K562 (cell line): Measurements from ENCODE around the gene GTF2A1L. TPM values are rescaled to one million over a fixed set of nuclear protein-coding genes. Genes with fewer than 3 reads are reported as not detected.

Source experiments
- ATAC-seq: fragments of 200-7000 bp; cut with Tn5 transposase; 3 replicates; pipeline ENCODE4 v1.9.1; 2020; ENCODE audit warnings: moderate library complexity
- BruUV-seq: library from RNA; stranded (reverse); fragments of 400-500 nt; replicated peaks from 2 replicates; lab custom pipeline; 2021; lab: Mats Ljungman, UMichigan
- CTCF ChIA-PET: fragments of 300-600 bp; formaldehyde crosslinking; extraction: SDS; loops from one replicate; lab custom pipeline; 2021; ENCODE audit warnings: low intra/inter-chr PET ratio; lab: Yijun Ruan, JAX
- POLR2A ChIA-PET: fragments of 300-600, 350-650 bp; sonication (Branson Sonifier 250); formaldehyde crosslinking; extraction: SDS; loops from one replicate; lab custom pipeline; 2021; ENCODE audit warnings: antibody characterized with exemption, inconsistent platforms; lab: Yijun Ruan, JAX
- DNase-seq, 4 experiments: peaks; one replicate each; pipeline versions ENCODE4 v3.0.0 to v3.0.0-alpha.2; 2011 to 2018; ENCODE audit warnings: low spot score in 3 of 4, mixed read lengths in 3 of 4; ENCODE audit errors: extremely low read depth in 1 of 4
- FAIRE-seq: peaks from 2 replicates; lab custom pipeline; 2011; peaks lifted over from hg19 to GRCh38; lab: Jason Lieb, UNC
- H2AFZ ChIP-seq: 2 replicates; pipeline ENCODE4 v1.6.0; 2011; ENCODE audit warnings: low read depth, low read length, control low read depth, inconsistent platforms
- H3K27ac ChIP-seq: fragments of 200-600 bp; 3 replicates; pipeline ENCODE4 v1.8.0; 2011; ENCODE audit warnings: low read depth, mild to moderate bottlenecking, control low read depth, inconsistent platforms, low read length, moderate library complexity, mixed read lengths; ENCODE audit errors: extremely low read depth
- H3K27me3 ChIP-seq, 2 experiments: fragments of 300-600 bp in 1 of 2; 2 replicates in 1 of 2; 3 replicates in 1 of 2; pipeline versions ENCODE4 v1.6.0 to v1.8.0; 2011; ENCODE audit warnings: inconsistent platforms in 2 of 2, low read length in 2 of 2, mild to moderate bottlenecking in 1 of 2, mixed read lengths in 1 of 2, moderate library complexity in 1 of 2; ENCODE audit not compliant: control insufficient read depth in 2 of 2, insufficient read depth in 2 of 2
- H3K36me3 ChIP-seq: fragments of 300-600 bp; 3 replicates; pipeline ENCODE4 v1.8.0; 2011; ENCODE audit warnings: mild to moderate bottlenecking, low read length, inconsistent platforms; ENCODE audit not compliant: control insufficient read depth, insufficient read depth
- H3K4me1 ChIP-seq, 2 experiments: fragments of 200-600 bp in 1 of 2; replicated peaks in 1 of 2; 2 replicates in 1 of 2; 3 replicates in 1 of 2; pipeline versions ENCODE4 v1.5.1 to v1.8.0; 2011; ENCODE audit warnings: inconsistent platforms in 2 of 2, low read length in 2 of 2, mild to moderate bottlenecking in 1 of 2, mixed read lengths in 1 of 2, moderate library complexity in 1 of 2; ENCODE audit not compliant: control insufficient read depth in 2 of 2, insufficient read depth in 2 of 2
- H3K4me2 ChIP-seq: 2 replicates; pipeline ENCODE4 v1.6.1; 2011; ENCODE audit warnings: low read length, control low read depth, inconsistent platforms, mixed read lengths; ENCODE audit not compliant: insufficient read depth
- H3K4me3 ChIP-seq: fragments of 200-600 bp; sonication (generic), shearing (Covaris generic); 2 replicates; pipeline ENCODE4 v1.5.1; 2016; ENCODE audit warnings: control low read depth, inconsistent platforms
- H3K79me2 ChIP-seq: fragments of 200-600 bp; 3 replicates; pipeline ENCODE4 v1.8.0; 2011; ENCODE audit warnings: low read length, inconsistent platforms; ENCODE audit not compliant: control insufficient read depth, insufficient read depth
- H3K9ac ChIP-seq, 2 experiments: 2 replicates each; pipeline versions ENCODE4 v1.6.0 to v1.6.1; 2011; ENCODE audit warnings: low read depth in 2 of 2, low read length in 2 of 2, control low read depth in 1 of 2, inconsistent platforms in 1 of 2, mild to moderate bottlenecking in 1 of 2, mixed read lengths in 1 of 2; ENCODE audit not compliant: insufficient read depth in 1 of 2
- H3K9me1 ChIP-seq: one replicate; pipeline ENCODE4 v1.6.0; 2011; ENCODE audit warnings: inconsistent platforms, mild to moderate bottlenecking, low read length, moderate library complexity; ENCODE audit not compliant: control insufficient read depth, insufficient read depth
- H3K9me3 ChIP-seq: replicated peaks from 2 replicates; pipeline ENCODE4 v1.5.1; 2011; ENCODE audit warnings: low read depth, low read length, inconsistent platforms; ENCODE audit not compliant: control insufficient read depth, insufficient read depth
- H4K20me1 ChIP-seq: replicated peaks from 2 replicates; pipeline ENCODE4 v1.6.1; 2011; ENCODE audit warnings: low read length, inconsistent platforms, mixed read lengths; ENCODE audit not compliant: control insufficient read depth, insufficient read depth
- CTCF ChIP-seq, 3 experiments: IDR thresholded peaks in 2 of 3; conservative IDR thresholded peaks in 1 of 3; 2 replicates each; pipeline ENCODE4 v1.5.1; 2011 to 2012; ENCODE audit warnings: low read length in 3 of 3, mild to moderate bottlenecking in 3 of 3, control low read depth in 2 of 3, improper control_type of control experiment in 1 of 3, inconsistent platforms in 1 of 3, low read depth in 1 of 3, mixed read lengths in 1 of 3, moderate library complexity in 1 of 3; ENCODE audit not compliant: insufficient read depth in 2 of 3
- E2F6 ChIP-seq, 2 experiments: IDR thresholded peaks; 2 replicates each; pipeline ENCODE4 v1.6.1; 2011; ENCODE audit warnings: borderline replicate concordance in 1 of 2, control low read depth in 1 of 2, low read depth in 1 of 2, low read length in 1 of 2, mild to moderate bottlenecking in 1 of 2, mixed read lengths in 1 of 2, moderate library complexity in 1 of 2; ENCODE audit not compliant: insufficient read depth in 1 of 2, insufficient read length in 1 of 2, poor library complexity in 1 of 2, severe bottlenecking in 1 of 2; ENCODE audit errors: extremely low read depth in 1 of 2
- NR4A1 ChIP-seq, 2 experiments: fragments of 250-450 bp in 1 of 2; fragments of 450-650 bp in 1 of 2; sonication (Bioruptor Pico) in 1 of 2; IDR thresholded peaks; 2 replicates each; pipeline versions ENCODE4 v1.4.0 to v1.6.1; 2016 to 2020; ENCODE audit warnings: mild to moderate bottlenecking in 2 of 2, missing compliant biosample characterization in 1 of 2, missing genetic modification characterization in 1 of 2, moderate library complexity in 1 of 2
- RBM17 ChIP-seq: fragments of 200-400 bp; formaldehyde crosslinking; IDR thresholded peaks from 2 replicates; pipeline ENCODE4 v1.6.1; 2017; ENCODE audit warnings: low read depth, mild to moderate bottlenecking, low read length, borderline replicate concordance
- TEAD2 ChIP-seq: fragments of 450-650 bp; IDR thresholded peaks from 2 replicates; pipeline ENCODE4 v1.6.1; 2016; ENCODE audit warnings: missing genetic modification characterization, control low read depth, missing compliant biosample characterization
- ZNF239 ChIP-seq: fragments of 250-450 bp; sonication (Bioruptor Pico); IDR thresholded peaks from 2 replicates; pipeline ENCODE4 v1.4.0; 2020; ENCODE audit warnings: mild to moderate bottlenecking
- ZNF561 ChIP-seq: fragments of 450-650 bp; formaldehyde crosslinking; conservative IDR thresholded peaks from 2 replicates; pipeline ENCODE4 v1.4.0; 2020; ENCODE audit warnings: mild to moderate bottlenecking, moderate library complexity
- whole genome bisulfite sequencing: fragments of 100-300 bp; shearing (Covaris generic); methylation state at CpG from one replicate; pipeline ENCODE4 v1.1.6; 2016; ENCODE audit warnings: low coverage, mixed read lengths; ENCODE audit not compliant: insufficient coverage; ENCODE audit errors: missing lambda C conversion rate; 5-methylcytosine and 5-hydroxymethylcytosine counted together
- in situ Hi-C: fragments of 300-500 bp; cut with MboI; formaldehyde crosslinking; loops from 4 replicates; pipeline ENCODE4 v1.15.0; 2018; ENCODE audit warnings: inconsistent platforms, mixed read lengths
- intact Hi-C: fragments of 100-400 bp; cut with micrococcal nuclease; formaldehyde crosslinking; loops from 2 replicates; pipeline ENCODE4 v1.14.2; 2022
- polyA plus RNA-seq, 8 experiments: library from polyadenylated mRNA; depleted of rRNA in 4 of 8; stranded (reverse) in 5 of 8; unstranded in 3 of 8; fragments of >200 nt; fragmentation: Nextera tagmentation in 2 of 8; fragmentation: Illumina TruSeq in 1 of 8; extraction: Ambion mirVana in 2 of 8; extraction: Trizol in 1 of 8; gene quantifications; 2 replicates each; pipeline versions ENCODE4 v1.2.1 to v1.2.3, GENCODE V29; 2011 to 2014; ENCODE audit warnings: inconsistent platforms in 1 of 8, missing spikeins in 1 of 8
- total RNA-seq, 7 experiments: library from RNA; depleted of rRNA in 6 of 7; stranded (reverse); fragments of >200 nt in 6 of 7; fragmentation: Illumina TruSeq in 2 of 7; extraction: Trizol in 2 of 7; gene quantifications; 2 replicates each; pipeline versions ENCODE4 v1.2.1 to v1.2.3, GENCODE V29; 2011 to 2021; ENCODE audit warnings: low replicate concordance in 1 of 7
- TF ChIP-seq, protein P1 (sequence below): fragments of 250-450 bp; sonication (Bioruptor Pico); IDR thresholded peaks from 2 replicates; pipeline ENCODE4 v1.4.0; 2020; ENCODE audit warnings: mild to moderate bottlenecking
- TF ChIP-seq, protein P2 (sequence below): fragments of 250-450 bp; sonication (Bioruptor Pico); IDR thresholded peaks from 2 replicates; pipeline ENCODE4 v1.5.0; 2021
- TF ChIP-seq, protein P3 (sequence below): fragments of 450-650 bp; formaldehyde crosslinking; IDR thresholded peaks from 2 replicates; pipeline ENCODE4 v1.4.0; 2020; ENCODE audit warnings: mild to moderate bottlenecking, moderate library complexity

Gene GTF2A1L
- total and polyA plus RNA-seq, 9 of the 15 experiments (the other 6 are each of a cell fraction or from before 2014, with no cell fraction given) = 0.05 to 0.35 (median 0.12) TPM; not detected in 5

- in situ Hi-C loops = no loop called here
- no peak for TF ChIP-seq TEAD2
- TF ChIP-seq, protein P1, sequence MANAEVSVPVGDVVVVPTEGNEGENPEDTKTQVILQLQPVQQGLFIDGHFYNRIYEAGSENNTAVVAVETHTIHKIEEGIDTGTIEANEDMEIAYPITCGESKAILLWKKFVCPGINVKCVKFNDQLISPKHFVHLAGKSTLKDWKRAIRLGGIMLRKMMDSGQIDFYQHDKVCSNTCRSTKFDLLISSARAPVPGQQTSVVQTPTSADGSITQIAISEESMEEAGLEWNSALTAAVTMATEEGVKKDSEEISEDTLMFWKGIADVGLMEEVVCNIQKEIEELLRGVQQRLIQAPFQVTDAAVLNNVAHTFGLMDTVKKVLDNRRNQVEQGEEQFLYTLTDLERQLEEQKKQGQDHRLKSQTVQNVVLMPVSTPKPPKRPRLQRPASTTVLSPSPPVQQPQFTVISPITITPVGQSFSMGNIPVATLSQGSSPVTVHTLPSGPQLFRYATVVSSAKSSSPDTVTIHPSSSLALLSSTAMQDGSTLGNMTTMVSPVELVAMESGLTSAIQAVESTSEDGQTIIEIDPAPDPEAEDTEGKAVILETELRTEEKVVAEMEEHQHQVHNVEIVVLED (CRISPR knock-in tag) = no peak
- no peak for TF ChIP-seq RBM17
- no peak for TF ChIP-seq E2F6 (IDR thresholded peaks at IDR 0.05; ENCODE audit: borderline replicate concordance in 1 of 2, extremely low read depth in 1 of 2, insufficient read depth in 1 of 2, insufficient read length in 1 of 2, low read depth in 1 of 2, low read length in 1 of 2, poor library complexity in 1 of 2, severe bottlenecking in 1 of 2)
- no peak for TF ChIP-seq ZNF239 (CRISPR knock-in tag)
- TF ChIP-seq, protein P2, sequence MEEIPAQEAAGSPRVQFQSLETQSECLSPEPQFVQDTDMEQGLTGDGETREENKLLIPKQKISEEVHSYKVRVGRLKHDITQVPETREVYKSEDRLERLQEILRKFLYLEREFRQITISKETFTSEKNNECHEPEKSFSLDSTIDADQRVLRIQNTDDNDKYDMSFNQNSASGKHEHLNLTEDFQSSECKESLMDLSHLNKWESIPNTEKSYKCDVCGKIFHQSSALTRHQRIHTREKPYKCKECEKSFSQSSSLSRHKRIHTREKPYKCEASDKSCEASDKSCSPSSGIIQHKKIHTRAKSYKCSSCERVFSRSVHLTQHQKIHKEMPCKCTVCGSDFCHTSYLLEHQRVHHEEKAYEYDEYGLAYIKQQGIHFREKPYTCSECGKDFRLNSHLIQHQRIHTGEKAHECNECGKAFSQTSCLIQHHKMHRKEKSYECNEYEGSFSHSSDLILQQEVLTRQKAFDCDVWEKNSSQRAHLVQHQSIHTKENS (CRISPR knock-in tag) = no peak
- TF ChIP-seq CTCF (IDR thresholded peaks at IDR 0.05 in 2 of 3, conservative IDR thresholded peaks at IDR 0.05 in 1 of 3; ENCODE audit: insufficient read depth in 2 of 3, low read depth in 1 of 3, low read length in 3 of 3) = peak; percentile 71 to 83 (median 75)
- TF ChIP-seq, protein P3, sequence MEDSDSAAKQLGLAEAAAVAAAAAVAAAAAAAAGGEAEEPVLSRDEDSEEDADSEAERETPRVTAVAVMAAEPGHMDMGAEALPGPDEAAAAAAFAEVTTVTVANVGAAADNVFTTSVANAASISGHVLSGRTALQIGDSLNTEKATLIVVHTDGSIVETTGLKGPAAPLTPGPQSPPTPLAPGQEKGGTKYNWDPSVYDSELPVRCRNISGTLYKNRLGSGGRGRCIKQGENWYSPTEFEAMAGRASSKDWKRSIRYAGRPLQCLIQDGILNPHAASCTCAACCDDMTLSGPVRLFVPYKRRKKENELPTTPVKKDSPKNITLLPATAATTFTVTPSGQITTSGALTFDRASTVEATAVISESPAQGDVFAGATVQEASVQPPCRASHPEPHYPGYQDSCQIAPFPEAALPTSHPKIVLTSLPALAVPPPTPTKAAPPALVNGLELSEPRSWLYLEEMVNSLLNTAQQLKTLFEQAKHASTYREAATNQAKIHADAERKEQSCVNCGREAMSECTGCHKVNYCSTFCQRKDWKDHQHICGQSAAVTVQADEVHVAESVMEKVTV (CRISPR knock-in tag) = peak; percentile 31; the same call in 1 of the 2 replicates
- no peak for TF ChIP-seq ZNF561 (CRISPR knock-in tag)
- TF ChIP-seq NR4A1 (CRISPR knock-in tag; IDR thresholded peaks at IDR 0.05) = no peak
- no peak for TF ChIP-seq NR4A1 (tag; IDR thresholded peaks at IDR 0.05)
These were observed 28.4 kb upstream of the GTF2A1L start for GRCh38 chr2:48589170-48589767.

More at GRCh38 chr2:48589170-48589767, 28.4 kb upstream of the GTF2A1L start:
- Histone ChIP-seq H3K79me2 (no peaks in the 10 kb centered on the region), H3K36me3 (no peaks in the 10 kb centered on the region), H3K27me3 (peaks cover 0 to 7% of the 10 kb centered on the region in 2 experiments; a peak in 1 of 5 replicates), H3K9ac (no peak overlapping the region), H3K9me1 (no peaks in the 10 kb centered on the region), H3K4me3 (no peak overlapping the region), H4K20me1 (no peaks in the 10 kb centered on the region), H3K27ac (no peak overlapping the region), H3K9me3 (no peaks in the 10 kb centered on the region), H2AFZ (peak overlapping the region; percentile 22; the same call in 1 of the 2 replicates), H3K4me1 (no peaks in the 10 kb centered on the region; a peak in 1 of 5 replicates), H3K4me2 (no peak overlapping the region)
- ChIA-PET CTCF (interaction anchor here (0.6 to 2.4 kb wide), 5 partner anchors 44 to 1662 kb away, joined by 3 to 11 read pairs (median 5); no protein-coding TSS in a partner anchor), POLR2A (no interaction called here)
- FAIRE-seq (peak; percentile 85), DNase-seq (peak; percentile 22 to 51 (median 36)), ATAC-seq (peak; percentile 74)
- 0% methylated on average over 5 of the region's 5 CpGs for WGBS
- BruUV-seq = no TSS peak
- intact Hi-C loops = loop anchor here (1.0 to 5.0 kb wide), 3 partner anchors 23 to 142 kb away; no protein-coding TSS in a partner anchor
